ENCODE data around the gene PARVB.

The PARVB gene

GRCh38 chr22:44209343-44209742, 185.2 kb downstream of the PARVB start:
- H3K4me3 ChIP-seq (ENCODE audit: low read depth, low read length): no peak overlapping the region
- no peak for DNase-seq (ENCODE audit: low read depth)
- TF ChIP-seq CTCF (IDR thresholded peaks at IDR 0.05; ENCODE audit: insufficient read depth, low read depth, low read length, missing control alignments): no peak

GRCh38 chr22:44210722-44211121, 186.6 kb downstream of the PARVB start:
- no peak overlapping the region for H3K4me3 ChIP-seq (ENCODE audit: low read depth, low read length)
- no peak for DNase-seq (ENCODE audit: low read depth)
- TF ChIP-seq CTCF (IDR thresholded peaks at IDR 0.05; ENCODE audit: insufficient read depth, low read depth, low read length, missing control alignments): no peak

- DNase-seq (ENCODE audit: low read depth): no peak
- no peak for TF ChIP-seq CTCF (IDR thresholded peaks at IDR 0.05; ENCODE audit: insufficient read depth, low read depth, low read length, missing control alignments)
- no peak overlapping the region for H3K4me3 ChIP-seq (ENCODE audit: low read depth, low read length)
These were observed 187.3 kb downstream of the PARVB start for GRCh38 chr22:44211256-44211945.

GRCh38 chr22:44211946-44212930, 188.1 kb downstream of the PARVB start:
- no peak for DNase-seq (ENCODE audit: low read depth)
- no peak for TF ChIP-seq CTCF (IDR thresholded peaks at IDR 0.05; ENCODE audit: insufficient read depth, low read depth, low read length, missing control alignments)
- H3K4me3 ChIP-seq (ENCODE audit: low read depth, low read length): no peak overlapping the region

GRCh38 chr22:44212936-44213335, 188.8 kb downstream of the PARVB start:
- TF ChIP-seq CTCF (IDR thresholded peaks at IDR 0.05; ENCODE audit: insufficient read depth, low read depth, low read length, missing control alignments): no peak
- H3K4me3 ChIP-seq (ENCODE audit: low read depth, low read length): no peak overlapping the region
- no peak for DNase-seq (ENCODE audit: low read depth)

- TF ChIP-seq CTCF (IDR thresholded peaks at IDR 0.05; ENCODE audit: insufficient read depth, low read depth, low read length, missing control alignments): no peak
- no peak for DNase-seq (ENCODE audit: low read depth)
- no peak overlapping the region for H3K4me3 ChIP-seq (ENCODE audit: low read depth, low read length)
These were observed 189.5 kb downstream of the PARVB start for GRCh38 chr22:44213489-44214043.

All from GM12865 (cell line).